DMS153 treated with DMSO at 0.1 percent for 48 hours (cell line): ENCODE measurements around the gene GSDMA.

Experiments
- DNase-seq: peaks from one replicate; lab custom pipeline; 2025; ENCODE audit not compliant: unreplicated experiment; lab: John Stamatoyannopoulos, UW

The GSDMA gene

GRCh38 chr17:39954876-39955275, 7.9 kb upstream of the GSDMA start:
- no peak for DNase-seq

- no peak for DNase-seq
These were observed 7.0 kb upstream of the GSDMA start for GRCh38 chr17:39955726-39956225.

- DNase-seq: no peak
These were observed 2.2 kb upstream of the GSDMA start for GRCh38 chr17:39960524-39961041.

GRCh38 chr17:39963829-39964228, 1.0 kb downstream of the GSDMA start:
- DNase-seq: no peak

- DNase-seq: no peak
These were observed 2.4 kb downstream of the GSDMA start for GRCh38 chr17:39965017-39965699.

GRCh38 chr17:39966771-39967170, 4.0 kb downstream of the GSDMA start:
- DNase-seq: no peak

- DNase-seq: no peak
These were observed 6.0 kb downstream of the GSDMA start for GRCh38 chr17:39968761-39969160.

GRCh38 chr17:39969375-39969774, 6.6 kb downstream of the GSDMA start:
- DNase-seq: no peak

- DNase-seq: no peak
These were observed 7.4 kb downstream of the GSDMA start for GRCh38 chr17:39970157-39970692.

- no peak for DNase-seq
These were observed 8.3 kb downstream of the GSDMA start for GRCh38 chr17:39971076-39971603.

- no peak for DNase-seq
These were observed 9.5 kb downstream of the GSDMA start for GRCh38 chr17:39972271-39972670.

GRCh38 chr17:39973496-39973895, 10.7 kb downstream of the GSDMA start:
- DNase-seq: no peak

GRCh38 chr17:39974433-39974832, 11.6 kb downstream of the GSDMA start:
- DNase-seq: no peak

- DNase-seq: no peak
These were observed 13.0 kb downstream of the GSDMA start for GRCh38 chr17:39975801-39976200.

GRCh38 chr17:39979016-39979670, 16.3 kb downstream of the GSDMA start:
- DNase-seq: no peak

GRCh38 chr17:39979893-39980350, 17.1 kb downstream of the GSDMA start:
- DNase-seq: peak; percentile 75

- DNase-seq: peak; percentile 99
These were observed 17.8 kb downstream of the GSDMA start, which contains the start of gene PSMD3 for GRCh38 chr17:39980351-39981206. Gene PSMD3 (plus strand): TSS chr17:39980807. CDS start chr17:39980971, 164 bp downstream.

GRCh38 chr17:39981207-39981741, 18.5 kb downstream of the GSDMA start:
- DNase-seq: no peak

- no peak for DNase-seq
These were observed 19.1 kb downstream of the GSDMA start for GRCh38 chr17:39981766-39982375.

GRCh38 chr17:39988206-39988810, 25.5 kb downstream of the GSDMA start:
- no peak for DNase-seq
